NCI-H446 (cell line): Measurements from ENCODE around the gene SDC3.

Experiments
- DNase-seq, 2 experiments: peaks; one replicate each; lab custom pipeline; 2025; lab: John Stamatoyannopoulos, UW

SDC3 gene

GRCh38 chr1:30904191-30904961 is 4.2 kb downstream of the SDC3 start:
- DNase-seq: no peak

- no peak for DNase-seq
Measured at GRCh38 chr1:30903343-30904034, 5.1 kb downstream of the SDC3 start.

- no peak for DNase-seq
Measured at GRCh38 chr1:30902593-30903290, 5.8 kb downstream of the SDC3 start.

GRCh38 chr1:30901798-30902581 is 6.6 kb downstream of the SDC3 start:
- no peak for DNase-seq

GRCh38 chr1:30900931-30901560 is 7.5 kb downstream of the SDC3 start:
- no peak for DNase-seq

- no peak for DNase-seq
Measured at GRCh38 chr1:30900486-30900885, 8.1 kb downstream of the SDC3 start.

GRCh38 chr1:30899577-30900389 is 8.8 kb downstream of the SDC3 start:
- DNase-seq: no peak

GRCh38 chr1:30898031-30898815 is 10.3 kb downstream of the SDC3 start:
- DNase-seq: no peak

GRCh38 chr1:30896905-30897304 is 11.7 kb downstream of the SDC3 start:
- DNase-seq: no peak

- no peak for DNase-seq
Measured at GRCh38 chr1:30895944-30896660, 12.5 kb downstream of the SDC3 start.

- no peak for DNase-seq
Measured at GRCh38 chr1:30895382-30895943, 13.1 kb downstream of the SDC3 start.

GRCh38 chr1:30894508-30894973 is 14.0 kb downstream of the SDC3 start:
- no peak for DNase-seq

GRCh38 chr1:30893776-30894507 is 14.6 kb downstream of the SDC3 start:
- no peak for DNase-seq

GRCh38 chr1:30892671-30893073 is 15.9 kb downstream of the SDC3 start:
- no peak for DNase-seq

- DNase-seq: no peak
Measured at GRCh38 chr1:30891227-30891552, 17.4 kb downstream of the SDC3 start.

GRCh38 chr1:30890502-30891226 is 17.9 kb downstream of the SDC3 start:
- no peak for DNase-seq

GRCh38 chr1:30889511-30889910 is 19.0 kb downstream of the SDC3 start:
- no peak for DNase-seq

- no peak for DNase-seq
Measured at GRCh38 chr1:30888975-30889374, 19.6 kb downstream of the SDC3 start.
